NCI-H524 treated with DMSO at 0.1 percent for 48 hours (cell line): ENCODE data around the gene OLFM2.

Experiments
- DNase-seq: peaks from one replicate; lab custom pipeline; 2025; lab: John Stamatoyannopoulos, UW

OLFM2 gene

DNA sequence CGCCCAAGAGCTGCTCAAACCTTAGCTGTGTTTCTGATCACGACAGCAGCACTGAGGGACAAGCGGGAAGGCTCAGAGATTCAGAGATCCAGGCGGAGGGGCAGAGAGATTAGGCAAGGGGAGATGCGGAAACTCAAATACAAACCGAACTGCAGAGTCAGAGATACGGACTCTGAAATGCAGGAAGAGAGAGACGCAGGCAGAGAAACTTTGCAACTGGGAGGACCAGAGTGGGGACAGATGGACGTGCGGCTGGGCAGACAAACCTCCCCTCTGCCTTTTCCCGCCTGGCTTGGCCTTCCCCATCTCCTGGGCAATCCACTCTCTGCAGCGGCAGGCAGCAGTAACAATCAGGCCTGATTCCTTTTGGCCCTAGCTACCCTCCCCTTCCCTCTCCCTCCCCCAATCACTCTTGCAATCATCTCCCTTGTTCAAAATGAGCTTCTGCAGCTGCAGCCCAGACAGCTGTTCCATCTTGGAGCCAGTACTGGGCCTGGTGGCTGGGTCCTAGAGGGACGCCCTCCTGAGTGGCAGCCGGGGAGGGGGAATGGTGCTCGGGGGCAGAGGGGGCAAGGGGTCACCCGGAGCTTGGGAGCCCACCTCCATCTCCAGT is 29.7 kb downstream of the OLFM2 start:
- no peak for DNase-seq

DNA sequence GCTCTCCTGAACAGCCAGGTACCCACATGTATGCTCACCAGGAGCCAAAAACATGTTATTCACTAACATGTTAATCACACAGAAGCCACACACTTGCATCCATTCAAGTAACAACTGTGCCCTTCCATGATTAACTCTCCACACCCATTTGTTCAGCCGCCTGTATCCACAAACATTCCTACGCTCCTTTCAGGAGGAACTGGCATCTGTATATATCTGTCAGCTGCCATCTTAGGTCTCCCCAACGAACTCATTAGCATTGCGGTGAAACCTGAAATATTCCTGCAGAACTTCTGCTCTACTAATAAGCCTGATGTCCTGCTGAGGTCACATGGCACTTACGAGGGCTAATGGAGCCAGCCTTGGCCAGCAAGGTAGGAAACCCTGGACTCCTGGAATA is 33.0 kb downstream of the OLFM2 start:
- DNase-seq = no peak

- no peak for DNase-seq
These were observed 34.7 kb downstream of the OLFM2 start for GRCh38 chr19:9901642-9902041.

DNA sequence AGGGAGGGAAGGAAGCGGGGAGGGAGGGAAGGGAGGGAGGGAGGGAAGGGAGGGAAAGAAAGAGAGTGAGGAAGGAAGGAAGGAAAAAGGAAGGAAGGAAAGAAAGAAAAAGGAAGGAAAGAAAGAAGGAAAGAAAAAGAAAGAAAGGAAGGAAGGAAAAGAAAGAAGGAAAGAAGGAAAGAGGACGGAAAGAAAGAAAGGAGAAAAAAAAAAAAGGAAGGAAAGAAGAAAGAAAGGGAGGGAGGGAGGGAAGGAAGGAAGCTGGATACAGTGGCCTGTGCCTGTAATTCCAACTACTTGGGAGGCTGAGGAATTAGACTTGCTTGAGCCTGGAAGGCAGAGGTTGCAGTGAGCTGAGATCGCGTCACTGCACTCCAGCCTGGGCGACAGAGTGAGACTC is 35.3 kb downstream of the OLFM2 start:
- DNase-seq = no peak

DNA sequence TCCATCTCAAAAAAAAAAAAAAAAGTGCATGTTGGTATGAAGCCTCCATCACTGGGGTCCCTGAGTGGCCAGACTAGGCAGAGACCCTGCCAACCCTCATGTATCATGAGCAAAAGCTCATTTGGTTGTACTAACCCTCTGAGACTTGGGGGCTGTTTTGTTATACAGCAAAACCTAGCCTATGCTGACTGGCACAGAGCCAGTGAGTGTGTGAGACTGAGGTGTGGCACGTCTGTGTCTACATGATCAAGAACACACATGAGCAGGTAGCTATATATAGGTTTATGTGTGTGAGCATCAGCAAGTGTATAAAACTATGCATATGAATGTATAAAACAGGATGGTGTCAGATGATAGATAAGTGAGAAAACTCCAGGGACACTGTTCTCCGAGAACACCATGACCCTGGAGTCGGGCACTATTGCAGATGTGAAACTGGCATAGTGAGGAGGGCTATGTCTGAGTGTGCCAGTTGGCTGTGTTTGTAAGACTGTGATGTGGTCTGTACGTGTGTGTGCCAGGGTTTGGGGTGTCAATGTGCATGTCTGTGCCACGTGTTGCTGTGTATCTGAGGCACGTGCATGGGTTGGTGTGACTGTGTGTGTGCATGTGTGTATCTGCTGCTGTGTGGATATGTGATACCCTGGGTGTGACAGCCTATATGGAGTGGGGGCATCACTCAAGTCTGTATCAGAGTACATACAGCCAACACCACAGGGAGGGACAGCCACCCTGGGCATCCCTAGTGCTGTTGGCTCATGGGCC is 44.5 kb downstream of the OLFM2 start:
- DNase-seq = no peak

- DNase-seq = no peak
These were observed 51.2 kb downstream of the OLFM2 start for GRCh38 chr19:9885077-9885552.

- DNase-seq = no peak
These were observed 52.6 kb downstream of the OLFM2 start for GRCh38 chr19:9883764-9884163.

DNA sequence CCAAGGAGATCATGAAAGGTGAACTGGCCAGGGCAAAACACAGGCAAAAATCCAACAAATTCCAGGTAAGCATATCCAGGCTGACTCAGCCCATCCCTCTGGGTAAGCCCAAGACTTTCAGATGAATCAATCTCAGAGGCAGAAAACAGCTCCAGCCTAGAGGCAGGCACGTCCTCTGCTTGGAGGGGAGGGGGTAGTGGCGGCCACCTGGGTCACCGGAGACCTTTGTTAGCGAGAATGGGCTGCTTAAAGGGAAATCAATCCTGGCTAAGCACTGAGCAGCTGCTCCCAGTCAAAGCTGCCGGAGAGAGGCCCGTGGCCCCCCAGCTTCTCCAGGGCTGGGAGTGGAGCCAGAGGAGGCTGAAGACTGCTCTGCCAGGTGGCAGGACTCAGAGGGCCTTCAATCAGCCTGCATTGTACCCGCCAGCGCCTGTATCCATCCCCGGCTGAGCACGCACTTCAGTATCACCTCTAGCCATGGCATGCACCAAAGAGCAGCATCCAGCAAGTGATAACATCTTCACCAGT is 53.0 kb downstream of the OLFM2 start:
- DNase-seq = peak; percentile 91

DNA sequence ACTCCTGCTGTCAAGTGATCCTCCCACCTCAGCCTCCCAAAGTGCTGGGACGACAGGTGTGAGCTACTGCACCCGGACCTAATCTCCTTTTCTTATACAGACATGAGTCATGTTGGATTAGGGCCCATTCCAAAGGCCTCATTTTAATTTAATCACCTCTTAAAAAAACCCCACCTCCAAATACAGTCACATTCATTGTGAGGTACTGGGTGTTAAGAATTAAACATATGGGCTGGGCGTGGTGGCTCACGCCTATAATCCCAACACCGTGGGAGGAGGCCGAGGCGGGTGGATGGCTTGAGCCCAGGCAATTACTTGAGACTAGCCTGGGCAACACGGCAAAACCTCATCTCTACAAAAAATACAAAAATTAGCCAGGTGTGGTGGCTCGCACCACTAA is 54.6 kb downstream of the OLFM2 start:
- peak; percentile 95 for DNase-seq

- no peak for DNase-seq
These were observed 57.7 kb downstream of the OLFM2 start for GRCh38 chr19:9878511-9879196.

- no peak for DNase-seq
These were observed 58.4 kb downstream of the OLFM2 start for GRCh38 chr19:9877780-9878510.

DNA sequence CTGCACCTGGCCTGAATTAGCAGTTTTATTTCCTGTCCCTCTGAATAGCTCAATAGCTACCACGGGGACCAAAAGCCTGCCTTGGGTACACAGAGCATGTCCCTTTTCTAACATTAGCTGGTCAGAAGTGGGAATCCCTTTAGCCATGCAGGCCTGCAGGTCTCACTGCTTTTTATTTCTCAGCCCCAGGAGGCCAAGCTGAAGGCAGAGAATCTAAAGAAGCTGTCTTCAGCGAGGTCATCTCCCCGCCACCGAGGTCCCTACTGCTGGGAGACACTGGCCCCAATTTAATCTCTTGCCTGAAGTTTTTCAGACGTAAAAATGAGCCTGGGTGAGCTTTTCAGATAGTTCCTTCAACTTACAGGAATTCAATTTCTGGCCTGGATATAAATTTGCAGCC is 60.5 kb downstream of the OLFM2 start:
- DNase-seq = no peak

DNA sequence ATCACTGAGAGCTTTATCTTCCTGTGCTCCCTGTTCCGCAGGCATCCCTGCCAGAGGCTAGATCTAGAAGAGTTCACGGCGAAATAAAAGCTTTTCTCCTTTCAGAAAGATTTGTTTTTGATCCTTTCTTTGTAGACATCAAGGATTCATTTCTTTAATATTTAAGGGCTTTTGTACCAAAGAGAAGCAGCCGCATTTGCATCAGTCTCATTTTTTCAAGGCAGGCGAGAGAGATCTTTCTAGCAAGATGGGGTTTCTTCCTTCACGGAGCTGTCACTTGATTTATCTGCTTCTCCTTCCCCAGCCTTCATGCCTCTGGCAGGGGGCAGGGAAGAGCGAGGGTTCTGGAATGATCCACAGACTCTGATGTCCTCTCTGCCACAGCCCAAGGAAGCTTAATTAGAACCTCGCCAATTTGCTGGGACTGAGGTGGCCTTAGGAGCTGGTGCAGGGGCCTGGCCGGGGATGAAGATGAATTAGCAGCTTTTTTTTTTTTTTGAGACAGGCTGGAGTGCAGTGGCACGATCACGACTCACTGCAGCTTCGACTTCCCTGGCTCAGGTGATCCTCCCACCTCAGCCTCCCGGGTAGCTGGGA is 61.2 kb downstream of the OLFM2 start:
- no peak for DNase-seq

- no peak for DNase-seq
These were observed 63.6 kb downstream of the OLFM2 start for GRCh38 chr19:9872618-9873242.

DNA sequence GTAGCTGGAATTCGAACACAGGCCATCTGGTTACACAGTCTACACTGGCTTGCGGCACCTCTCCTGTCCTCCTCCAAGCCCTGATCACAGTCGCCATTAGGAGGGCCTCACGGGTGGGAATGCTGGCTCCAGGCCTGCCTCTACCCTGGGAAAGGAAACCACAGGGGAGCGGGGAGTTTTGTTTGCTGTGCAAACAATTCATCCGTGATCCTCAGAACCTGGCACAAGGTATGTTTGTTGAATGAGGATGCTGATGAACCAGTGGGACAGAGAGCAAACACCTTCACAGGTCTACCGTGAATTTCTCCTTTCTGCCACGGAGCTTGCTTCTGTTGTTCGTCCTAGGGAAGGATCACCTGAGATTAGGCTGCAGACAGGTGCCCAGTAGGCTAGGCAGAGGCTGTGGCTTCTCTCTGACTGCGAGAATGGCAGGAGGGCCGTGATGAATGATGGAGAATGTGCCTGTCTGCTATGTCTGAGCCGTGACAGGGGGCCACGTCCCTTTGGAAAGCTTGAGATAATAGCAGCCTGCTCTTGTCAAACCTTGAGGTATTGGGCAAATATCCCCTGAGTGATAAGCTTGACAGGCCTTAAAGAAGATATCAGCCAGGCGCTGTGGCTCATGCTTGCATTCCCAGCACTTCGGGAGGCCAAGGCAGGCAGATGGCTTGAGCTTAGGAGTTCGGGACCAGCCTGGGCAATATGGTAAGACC is 64.5 kb downstream of the OLFM2 start:
- DNase-seq = no peak

GRCh38 chr19:9868983-9869617 is 67.2 kb downstream of the OLFM2 start:
- no peak for DNase-seq

GRCh38 chr19:9865732-9866501 is 70.4 kb downstream of the OLFM2 start:
- no peak for DNase-seq

GRCh38 chr19:9863759-9864158 is 72.6 kb downstream of the OLFM2 start:
- DNase-seq = no peak

GRCh38 chr19:9862938-9863337 is 73.4 kb downstream of the OLFM2 start:
- no peak for DNase-seq
